GM19043 (cell line): Measurements from ENCODE around the gene VAMP5.
A peak's percentile ranks its signal among the peaks of the same experiment; 100 is the strongest.
"Not testable (repeated sequence)": the region's sequence is repeated elsewhere in the genome, so short reads cannot be mapped to it uniquely, and the experiment has no call there.

Experiments
- ATAC-seq: cut with Tn5 transposase; IDR thresholded peaks from one replicate; pipeline ENCODE4 v1.9.1; 2021; ENCODE audit warnings: low read depth; ENCODE audit not compliant: unreplicated experiment

The VAMP5 gene

DNA sequence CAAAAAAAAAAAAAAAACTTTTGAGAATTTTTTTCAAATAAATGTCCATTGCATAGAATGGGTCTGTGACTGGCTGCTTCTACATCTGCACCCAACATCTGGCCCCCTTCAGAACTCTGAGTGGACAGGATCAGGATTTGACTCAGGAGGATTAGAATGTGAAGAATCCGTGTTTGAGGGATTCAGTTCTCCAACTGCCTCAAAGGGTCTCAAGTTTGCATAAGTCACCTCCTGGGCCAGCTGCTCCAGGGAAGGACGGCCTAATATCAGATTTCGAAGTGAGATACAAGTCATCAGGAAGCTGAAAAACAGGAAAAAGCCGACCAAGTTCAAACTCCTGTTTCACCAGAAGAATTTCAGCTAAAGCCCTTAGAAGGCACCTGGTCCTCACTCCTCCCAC, 34.4 kb upstream of the VAMP5 start:
- no peak for ATAC-seq

DNA sequence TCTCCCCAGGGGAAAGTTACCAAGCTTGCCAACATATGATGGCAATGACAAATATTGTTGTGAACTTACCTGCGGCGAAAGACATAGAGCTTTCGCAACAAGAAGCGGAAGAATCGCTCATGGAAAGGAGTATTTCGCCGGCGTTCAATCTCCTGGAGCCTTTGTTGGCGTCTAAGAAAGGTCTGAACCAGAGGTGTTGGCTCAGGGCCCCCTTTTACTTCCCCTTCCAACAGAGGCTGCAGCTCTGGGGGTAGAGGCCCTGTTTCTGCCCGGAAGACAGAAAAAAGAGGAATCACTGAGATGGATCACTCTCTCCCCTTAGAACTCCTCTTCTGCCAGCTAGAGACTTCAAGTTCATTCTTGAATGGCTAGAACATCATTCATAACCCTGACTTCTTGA, 33.7 kb upstream of the VAMP5 start:
- ATAC-seq, result no peak

- peak; percentile 83 for ATAC-seq
Observed at GRCh38 chr2:85551698-85552678, 32.2 kb upstream of the VAMP5 start.

- ATAC-seq, result no peak
Observed at GRCh38 chr2:85553184-85553583, 31.0 kb upstream of the VAMP5 start.

GRCh38 chr2:85554980-85555612, 29.1 kb upstream of the VAMP5 start:
- no peak for ATAC-seq

DNA sequence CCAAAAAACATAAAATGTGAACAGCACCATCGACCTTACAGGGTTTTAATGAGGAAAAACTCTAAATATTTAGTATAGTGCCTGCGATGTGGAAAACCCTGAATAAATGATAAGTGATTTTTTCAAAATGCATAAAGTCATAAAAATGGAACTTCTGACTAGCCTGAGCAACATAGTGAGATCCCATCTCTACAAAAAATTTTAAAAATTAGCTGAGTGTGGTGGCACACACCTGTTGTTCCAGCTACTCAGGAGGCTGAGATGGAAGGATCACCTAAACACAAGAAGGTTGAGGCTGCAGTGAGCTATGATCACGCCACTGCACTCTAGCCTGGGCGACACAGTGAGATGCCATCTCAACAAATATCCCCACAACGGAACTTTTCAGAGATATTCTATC, 27.1 kb upstream of the VAMP5 start:
- no peak for ATAC-seq

DNA sequence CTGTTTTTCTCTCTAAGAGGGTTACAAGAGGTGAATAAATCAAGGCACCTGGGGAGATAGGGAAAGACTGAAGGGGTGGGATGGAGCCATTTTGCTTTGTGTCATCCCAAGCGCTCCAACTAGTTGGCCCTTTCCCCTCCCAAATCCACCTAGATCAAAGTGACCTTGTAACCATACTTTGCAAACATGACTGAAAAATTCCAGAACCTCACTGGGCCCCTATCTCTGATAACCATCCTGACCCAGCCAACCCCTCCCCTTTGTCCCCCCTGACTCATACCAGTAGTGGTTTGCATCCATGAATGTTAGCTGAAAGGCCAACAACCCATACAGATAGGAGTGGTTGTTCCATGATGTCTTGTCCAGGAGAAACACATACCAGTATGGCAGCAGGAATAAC, 26.1 kb upstream of the VAMP5 start:
- no peak for ATAC-seq

DNA sequence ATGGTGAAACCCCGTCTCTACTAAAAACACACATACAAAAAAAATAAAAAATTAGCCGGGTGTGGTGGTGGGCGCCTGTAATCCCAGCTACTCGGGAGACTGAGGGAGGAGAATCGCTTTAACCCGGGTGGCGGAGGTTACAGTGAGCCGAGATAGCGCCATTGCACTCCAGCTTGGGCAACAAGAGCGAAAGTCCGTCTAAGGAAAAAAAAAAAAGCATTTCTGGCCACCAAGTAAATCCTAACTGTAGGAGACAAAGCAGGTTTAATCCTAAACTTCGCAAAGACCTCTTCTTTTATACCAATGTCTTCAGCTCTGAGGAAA, 23.9 kb upstream of the VAMP5 start:
- ATAC-seq, result not testable (repeated sequence)

- peak; percentile 5 for ATAC-seq
Observed at GRCh38 chr2:85560812-85561279, 23.4 kb upstream of the VAMP5 start.

GRCh38 chr2:85561280-85562212, 22.7 kb upstream of the VAMP5 start, which contains the start of gene GGCX:
Gene GGCX (minus strand): TSS chr2:85561493. CDS start chr2:85561428, 65 bp downstream.
- ATAC-seq, result peak; percentile 86

GRCh38 chr2:85564144-85564563, 20.1 kb upstream of the VAMP5 start:
- ATAC-seq, result no peak

DNA sequence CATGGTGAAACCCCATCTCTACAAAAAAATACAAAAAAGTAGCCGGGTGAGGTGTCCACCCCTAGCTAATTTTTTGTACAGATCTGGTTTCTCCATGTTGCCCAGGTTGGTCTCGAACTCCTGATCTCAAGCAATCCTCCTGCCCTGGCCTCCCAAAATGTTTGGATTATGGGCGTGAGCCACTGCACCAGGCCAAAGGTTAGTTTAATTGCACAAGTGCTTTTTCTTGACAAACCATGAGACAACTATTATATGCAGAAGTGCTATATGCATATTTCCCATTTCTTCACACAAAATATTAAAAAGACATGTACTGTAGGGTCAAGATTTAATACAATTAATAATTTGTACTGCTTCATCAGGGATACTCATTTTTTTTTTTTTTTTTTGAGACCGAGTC, 18.0 kb upstream of the VAMP5 start:
- ATAC-seq, result no peak

GRCh38 chr2:85575739-85576138, 8.5 kb upstream of the VAMP5 start:
- ATAC-seq, result no peak

GRCh38 chr2:85577063-85577385, 7.2 kb upstream of the VAMP5 start:
- no peak for ATAC-seq

DNA sequence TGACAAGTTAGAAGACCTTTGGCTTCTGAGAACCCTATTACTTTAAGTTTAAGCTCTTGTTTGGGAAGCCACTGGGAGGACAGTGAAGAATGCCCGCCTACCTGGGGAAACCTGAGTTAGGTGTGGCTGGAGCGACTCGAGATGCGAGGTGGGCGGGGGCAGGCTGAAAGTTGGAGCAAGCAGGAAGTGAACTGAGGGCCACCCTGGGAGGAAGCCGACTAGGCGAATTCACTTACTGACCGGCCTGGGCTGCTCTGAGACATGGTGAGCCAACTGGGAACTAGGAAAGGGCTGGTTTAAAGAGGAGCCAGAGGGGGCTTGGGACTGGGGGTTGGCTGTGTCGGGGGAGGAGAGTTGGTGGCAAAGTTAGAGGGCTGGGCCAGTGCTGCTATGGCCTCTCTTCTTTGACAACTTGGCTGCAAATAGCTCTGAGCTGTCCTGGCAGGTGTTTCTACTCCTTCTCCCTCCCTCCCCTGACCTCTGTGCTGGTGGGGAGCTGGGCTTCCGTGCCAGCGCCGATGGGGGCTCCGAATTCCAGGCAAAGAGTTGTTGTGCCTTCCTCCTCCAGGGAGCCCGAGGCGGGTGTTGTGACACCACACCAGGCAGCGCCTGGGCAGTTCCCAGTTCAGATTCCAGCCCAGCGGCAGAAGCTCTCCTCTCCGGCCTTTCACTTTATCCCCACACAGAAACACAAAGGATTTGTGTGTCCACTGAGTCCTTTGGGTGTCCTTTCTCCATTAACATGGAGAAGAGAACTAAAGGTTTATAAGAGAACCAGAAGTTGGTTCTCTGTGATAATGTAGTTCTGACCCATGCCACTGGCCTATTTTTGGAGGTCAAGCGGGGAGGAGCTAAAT, 6.6 kb upstream of the VAMP5 start, which contains the start of gene VAMP8:
VAMP8 (plus strand) TSS at position 201 of the 857 bp plus-strand sequence; CDS start at position 262, 61 bp downstream.
- ATAC-seq, result peak; percentile 51

- ATAC-seq, result no peak
Observed at GRCh38 chr2:85578243-85579180, 5.7 kb upstream of the VAMP5 start.

DNA sequence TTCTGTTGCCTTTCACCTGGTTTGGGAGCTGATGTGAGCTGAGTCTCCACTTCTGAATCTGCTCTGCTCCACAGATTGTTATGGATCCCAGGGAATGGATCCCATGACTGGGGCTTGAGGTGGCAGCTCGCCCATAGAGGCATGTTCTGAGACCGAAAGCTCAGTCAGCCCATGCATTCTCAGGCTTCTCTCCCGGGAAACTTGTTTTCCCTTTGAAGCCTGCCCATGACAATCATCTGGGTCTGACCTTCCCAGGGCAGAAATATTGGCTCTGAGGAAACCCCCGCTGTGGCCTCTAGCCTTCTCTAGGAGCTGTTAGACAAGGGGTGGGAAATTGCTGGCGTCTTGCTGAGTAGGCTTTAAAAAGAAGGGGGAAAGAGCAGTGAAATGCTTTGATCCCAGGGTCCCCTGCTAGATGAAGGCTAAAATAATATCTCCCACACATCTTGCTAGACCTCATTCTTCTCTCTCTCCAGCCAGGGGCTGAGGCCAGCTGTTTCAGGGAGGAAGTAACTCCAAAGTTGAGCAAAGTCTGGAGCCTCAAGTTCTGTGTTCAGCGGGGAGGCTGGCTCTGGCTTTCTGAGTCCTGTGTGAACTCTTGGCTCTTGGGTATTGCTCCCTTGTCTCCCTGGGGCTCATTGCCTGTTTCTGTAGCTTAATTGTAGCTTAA, 4.8 kb upstream of the VAMP5 start:
- ATAC-seq, result no peak

GRCh38 chr2:85580206-85580605, 4.0 kb upstream of the VAMP5 start:
- ATAC-seq, result no peak
